IPS DF 6.9 (cell line): ENCODE data around the gene SLC48A1.

Experiments
- DNase-seq: peaks from one replicate; pipeline ENCODE4 v3.0.0-alpha.2; 2013; ENCODE audit warnings: low read depth, low spot score
- H3K27ac ChIP-seq: one replicate; pipeline ENCODE4 v1.5.1; 2013; ENCODE audit warnings: low read length, control low read depth
- H3K27me3 ChIP-seq: 2 replicates; pipeline ENCODE4 v1.6.1; 2013; ENCODE audit warnings: mild to moderate bottlenecking, low read length; ENCODE audit not compliant: control insufficient read depth, insufficient read depth
- H3K36me3 ChIP-seq: 2 replicates; pipeline ENCODE4 v1.6.1; 2013; ENCODE audit warnings: low read length; ENCODE audit not compliant: control insufficient read depth, insufficient read depth
- H3K4me1 ChIP-seq: 2 replicates; pipeline ENCODE4 v1.6.1; 2013; ENCODE audit warnings: low read length; ENCODE audit not compliant: control insufficient read depth, insufficient read depth
- H3K4me3 ChIP-seq: 2 replicates; pipeline ENCODE4 v1.5.1; 2013; ENCODE audit warnings: mild to moderate bottlenecking, low read length
- H3K9me3 ChIP-seq: 2 replicates; pipeline ENCODE4 v1.6.1; 2013; ENCODE audit warnings: low read length, inconsistent platforms; ENCODE audit not compliant: control insufficient read depth, insufficient read depth
- WGBS: extraction: QIAGEN DNeasy Blood & Tissue Kit; methylation state at CpG from one replicate; pipeline ENCODE4 v1.1.7; 2013; ENCODE audit warnings: mixed read lengths, missing lambda C conversion rate; ENCODE audit not compliant: insufficient read length, insufficient coverage; 5-methylcytosine and 5-hydroxymethylcytosine counted together

SLC48A1 gene

DNA sequence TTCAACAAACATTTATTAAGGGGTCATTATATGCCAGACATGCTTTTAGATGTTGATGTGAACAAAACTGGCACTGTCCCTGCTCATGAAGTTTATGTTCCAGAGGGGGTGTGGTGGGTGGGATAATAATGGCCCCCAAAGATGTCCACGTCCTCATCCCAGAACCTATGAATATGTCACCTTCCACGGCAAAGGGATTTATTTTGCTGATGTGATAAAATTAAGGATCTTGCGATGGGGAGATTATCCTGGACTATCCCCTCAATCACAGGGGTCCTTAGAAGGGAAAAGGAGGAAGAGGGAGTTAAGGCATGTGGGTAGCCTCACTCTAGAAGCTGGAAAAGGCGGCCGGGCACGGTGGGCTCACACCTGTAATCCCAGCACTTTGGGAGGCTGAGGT is 1.7 kb upstream of the SLC48A1 start:
- Histone ChIP-seq H3K9me3 (no peaks in the 10 kb centered on the region), H3K27ac (no peak overlapping the region), H3K27me3 (no peaks in the 10 kb centered on the region), H3K4me3 (no peak overlapping the region), H3K36me3 (no peaks in the 10 kb centered on the region), H3K4me1 (peaks cover 3% of the 10 kb centered on the region; the same call in 1 of the 2 replicates)
- DNase-seq, result no peak
- no CpG with 5 or more reads among the region's 6 CpGs for WGBS

DNA sequence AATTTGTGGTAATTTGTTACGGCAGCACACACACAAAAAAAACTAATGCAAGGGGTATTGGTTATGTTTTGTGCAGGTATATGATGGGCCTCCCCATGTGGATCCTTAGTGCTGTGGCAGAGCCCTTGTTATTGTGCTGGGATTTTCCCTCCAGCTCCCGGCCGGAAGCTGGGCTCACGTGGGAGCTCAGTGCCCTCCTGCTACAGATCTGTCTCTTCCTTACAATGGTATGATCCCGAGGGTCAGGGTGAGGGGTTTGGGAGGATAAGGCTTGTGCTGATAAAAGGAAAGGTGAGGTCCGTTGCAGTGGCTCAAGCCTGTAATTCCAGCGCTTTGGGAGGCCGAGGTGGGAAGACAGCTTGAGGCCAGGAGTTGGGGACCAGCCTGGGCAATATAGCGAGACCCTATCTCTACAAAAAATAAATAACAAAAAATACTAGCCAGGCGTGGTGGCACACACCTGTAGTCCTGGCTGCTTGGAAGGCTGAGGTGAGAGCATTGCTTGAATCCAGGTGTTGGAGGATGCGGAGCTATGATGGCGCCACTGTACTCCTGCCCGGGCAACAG is 861 bp upstream of the SLC48A1 start:
- Histone ChIP-seq H3K4me3 (no peak overlapping the region), H3K27ac (no peak overlapping the region), H3K36me3 (no peaks in the 10 kb centered on the region), H3K27me3 (no peaks in the 10 kb centered on the region), H3K4me1 (peaks cover 3% of the 10 kb centered on the region; the same call in 1 of the 2 replicates), H3K9me3 (no peaks in the 10 kb centered on the region)
- WGBS, result no CpG with 5 or more reads among the region's 13 CpGs
- no peak for DNase-seq

DNA sequence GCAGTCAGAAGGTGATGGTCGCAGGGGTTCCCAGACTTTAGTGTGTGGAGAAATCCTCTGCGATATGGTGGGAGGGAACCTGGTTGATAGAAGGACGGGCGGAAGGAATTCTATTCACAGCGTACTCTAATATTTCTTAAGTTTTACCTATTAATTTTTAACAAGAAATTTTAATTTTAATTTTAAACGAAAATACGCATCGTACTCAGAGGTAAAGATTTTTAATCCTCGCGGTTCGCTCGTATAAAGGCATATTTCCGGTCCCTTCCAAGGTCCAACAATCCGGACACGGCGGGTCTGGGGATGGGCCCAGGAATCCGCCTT is 338 bp upstream of the SLC48A1 start:
- Histone ChIP-seq H3K9me3 (no peaks in the 10 kb centered on the region), H3K4me1 (peaks cover 3% of the 10 kb centered on the region; the same call in 1 of the 2 replicates), H3K27ac (no peak overlapping the region), H3K36me3 (no peaks in the 10 kb centered on the region), H3K4me3 (no peak overlapping the region; the same call in 1 of the 2 replicates), H3K27me3 (no peaks in the 10 kb centered on the region)
- DNase-seq, result no peak
- WGBS, result no CpG with 5 or more reads among the region's 17 CpGs

DNA sequence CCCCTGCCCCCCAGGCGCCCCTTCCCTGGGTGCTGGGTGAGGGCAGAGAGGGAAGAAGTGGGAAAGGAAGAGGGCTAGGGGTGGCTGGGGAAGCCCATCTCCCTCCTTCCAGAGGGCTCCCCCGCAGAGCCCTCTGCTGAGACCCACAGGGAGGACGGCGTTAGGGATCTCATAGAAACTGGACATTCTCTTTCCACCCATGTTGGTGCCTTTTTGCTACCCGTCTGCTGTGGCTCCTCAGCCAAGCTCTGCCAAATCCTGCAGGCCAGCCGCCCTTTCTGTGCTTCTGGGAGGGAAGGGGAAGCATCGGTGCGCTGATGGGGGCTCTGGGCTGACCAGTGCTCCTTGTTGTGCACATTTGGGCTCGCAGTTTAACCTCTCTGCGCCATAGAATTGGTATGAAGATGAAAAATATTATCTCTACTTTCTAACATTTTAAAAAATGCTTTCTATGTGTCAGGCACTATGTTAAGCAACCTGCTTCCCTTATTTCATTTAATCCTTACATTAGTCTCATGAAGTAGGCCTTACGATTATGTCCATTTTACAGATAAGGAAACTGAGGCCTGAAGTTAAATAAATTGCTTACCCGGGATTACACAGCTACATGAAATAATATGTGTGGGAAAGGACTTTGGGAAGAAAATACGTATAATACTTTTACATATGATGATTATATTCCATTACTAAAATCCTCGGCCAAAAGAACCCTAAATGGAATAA is 981 bp downstream of the SLC48A1 start:
- Histone ChIP-seq H3K9me3 (no peaks in the 10 kb centered on the region), H3K4me3 (peak overlapping the region; percentile 43; the same call in 1 of the 2 replicates), H3K36me3 (no peaks in the 10 kb centered on the region), H3K4me1 (peaks cover 7% of the 10 kb centered on the region), H3K27me3 (no peaks in the 10 kb centered on the region), H3K27ac (no peak overlapping the region)
- DNase-seq, result no peak
- WGBS, result no CpG with 5 or more reads among the region's 14 CpGs

DNA sequence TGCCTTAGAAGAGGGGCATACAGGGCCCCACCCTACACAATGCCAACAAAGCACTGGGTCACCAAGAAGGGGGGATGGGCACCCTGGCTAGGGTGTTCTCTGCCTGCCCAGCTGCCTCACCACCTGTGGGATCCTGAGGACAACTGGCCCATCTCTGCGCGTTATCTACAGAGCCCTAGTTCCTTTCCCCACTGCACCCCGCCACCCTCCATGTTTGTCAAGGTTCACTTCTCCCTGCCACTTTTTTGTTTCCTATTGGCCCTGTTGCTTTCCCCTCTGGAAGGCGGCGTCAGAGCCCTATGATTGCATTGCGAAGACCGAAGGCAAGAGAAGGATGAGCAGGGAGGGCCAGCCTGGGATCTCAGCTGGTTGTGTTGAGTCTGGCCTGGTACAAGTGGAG is 1.6 kb downstream of the SLC48A1 start:
- Histone ChIP-seq H3K36me3 (no peaks in the 10 kb centered on the region), H3K27ac (no peak overlapping the region), H3K4me1 (peaks cover 7% of the 10 kb centered on the region), H3K4me3 (no peak overlapping the region), H3K9me3 (no peaks in the 10 kb centered on the region), H3K27me3 (no peaks in the 10 kb centered on the region)
- WGBS, result no CpG with 5 or more reads among the region's 7 CpGs
- no peak for DNase-seq

DNA sequence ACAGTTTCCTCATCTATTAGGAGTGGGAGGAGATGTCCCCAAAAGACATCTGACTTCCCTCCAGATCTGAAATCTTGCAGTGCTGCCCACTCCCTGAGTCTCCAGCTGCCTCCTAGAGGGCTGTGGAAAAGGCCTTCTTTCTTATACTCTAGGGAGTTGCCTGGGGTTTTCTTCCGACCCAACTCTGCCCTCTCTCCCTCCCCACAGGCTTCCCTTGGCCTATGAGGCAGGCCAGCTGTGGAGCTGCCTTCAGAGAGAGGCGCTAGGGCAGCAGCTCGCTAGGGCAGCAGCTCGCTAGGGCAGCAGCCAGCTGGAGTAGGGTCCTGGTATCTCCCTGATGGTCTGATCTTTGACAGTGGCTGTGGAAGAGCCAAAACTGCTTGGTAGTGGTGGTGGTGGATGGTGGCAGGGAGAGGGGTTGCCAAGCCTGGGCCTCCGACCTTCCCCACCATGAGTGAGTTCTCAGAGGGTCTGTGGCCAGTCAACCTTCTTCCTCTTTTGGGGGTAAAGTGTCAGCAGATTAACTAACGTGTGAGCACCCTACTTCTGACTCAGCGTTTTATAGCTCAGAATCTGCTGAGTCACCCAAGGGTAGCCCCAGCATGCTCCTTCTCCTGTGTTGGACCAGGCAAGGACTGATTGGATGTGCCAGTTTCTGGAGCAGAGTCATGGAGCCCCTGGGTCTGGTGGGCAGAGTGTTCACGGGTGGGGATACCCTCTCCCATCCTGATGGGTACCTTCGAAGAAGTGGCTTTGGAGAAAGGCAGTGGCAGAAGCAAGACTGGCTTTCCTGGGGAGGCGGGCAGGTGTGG is 2.3 kb downstream of the SLC48A1 start:
- H3K27ac ChIP-seq, result no peak overlapping the region

DNA sequence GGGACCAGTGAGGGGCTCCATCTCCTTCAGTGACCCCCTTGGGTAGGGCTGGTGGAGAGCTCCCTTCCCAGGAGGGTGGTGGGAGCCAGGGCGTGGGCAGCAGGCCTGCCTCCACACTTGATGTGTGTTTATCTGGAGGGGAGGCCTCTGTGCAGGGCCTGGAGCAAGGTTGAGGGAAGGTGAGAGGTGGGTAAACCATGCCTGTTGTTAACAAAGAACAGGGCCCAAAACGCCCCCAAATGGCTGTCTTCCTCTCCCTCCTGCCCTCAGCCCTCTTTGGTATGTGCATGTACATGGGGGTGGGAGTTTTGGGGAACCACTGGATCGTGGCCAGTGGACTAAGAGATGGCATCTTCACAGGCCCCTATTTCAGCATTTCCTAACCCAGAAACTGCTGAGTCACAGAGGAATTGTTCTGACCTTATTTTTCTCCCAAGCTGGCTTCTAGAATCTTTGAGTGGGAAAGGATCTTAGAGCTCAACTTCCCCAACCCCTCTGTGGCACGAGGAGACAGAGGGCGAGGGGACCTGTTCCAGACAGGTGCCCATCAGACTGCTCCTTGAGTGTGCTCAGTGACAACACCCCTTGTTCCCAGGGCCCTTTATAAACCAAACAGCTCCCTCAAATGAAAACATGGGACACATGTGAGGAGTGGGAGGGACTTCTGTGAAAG is 3.6 kb downstream of the SLC48A1 start:
- Histone ChIP-seq H3K27ac (no peak overlapping the region), H3K4me3 (no peak overlapping the region), H3K27me3 (no peaks in the 10 kb centered on the region), H3K36me3 (no peaks in the 10 kb centered on the region), H3K4me1 (peaks cover 7% of the 10 kb centered on the region), H3K9me3 (no peaks in the 10 kb centered on the region)
- no CpG with 5 or more reads among the region's 5 CpGs for WGBS
- DNase-seq, result no peak

More for the DNA sequence above, 2.3 kb downstream of the SLC48A1 start:
- DNase-seq, result no peak
- Histone ChIP-seq H3K4me1 (peaks cover 7% of the 10 kb centered on the region), H3K4me3 (no peak overlapping the region), H3K27me3 (no peaks in the 10 kb centered on the region), H3K9me3 (no peaks in the 10 kb centered on the region), H3K36me3 (no peaks in the 10 kb centered on the region)
- no CpG with 5 or more reads among the region's 10 CpGs for WGBS

DNA sequence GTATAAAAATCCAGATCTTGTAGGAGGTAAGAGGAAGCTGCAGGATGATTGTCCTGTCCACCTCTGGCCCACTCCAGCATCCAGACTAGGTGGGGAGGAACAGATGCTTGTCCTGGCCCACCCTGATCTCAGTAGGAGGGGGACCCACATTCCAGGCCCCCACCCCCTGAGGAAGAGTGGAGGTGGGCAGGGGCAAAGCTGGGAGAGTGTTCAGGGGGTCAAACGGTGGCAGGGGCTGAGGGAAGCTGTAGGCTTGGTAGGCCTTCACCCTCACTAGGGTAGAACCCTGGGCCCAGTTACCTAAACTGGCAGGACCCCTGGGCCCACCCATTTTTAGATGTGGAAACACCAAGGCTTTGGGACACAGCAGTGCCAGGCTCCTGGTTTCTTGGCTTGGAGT is 4.1 kb downstream of the SLC48A1 start:
- no peaks in the 10 kb centered on the region for H3K9me3 ChIP-seq
- H3K4me1 ChIP-seq, result peaks cover 7% of the 10 kb centered on the region
- H3K36me3 ChIP-seq, result no peaks in the 10 kb centered on the region
- no CpG with 5 or more reads among the region's 1 CpG for WGBS
- H3K27ac ChIP-seq, result no peak overlapping the region
- no peak overlapping the region for H3K4me3 ChIP-seq
- DNase-seq, result no peak
- no peaks in the 10 kb centered on the region for H3K27me3 ChIP-seq

DNA sequence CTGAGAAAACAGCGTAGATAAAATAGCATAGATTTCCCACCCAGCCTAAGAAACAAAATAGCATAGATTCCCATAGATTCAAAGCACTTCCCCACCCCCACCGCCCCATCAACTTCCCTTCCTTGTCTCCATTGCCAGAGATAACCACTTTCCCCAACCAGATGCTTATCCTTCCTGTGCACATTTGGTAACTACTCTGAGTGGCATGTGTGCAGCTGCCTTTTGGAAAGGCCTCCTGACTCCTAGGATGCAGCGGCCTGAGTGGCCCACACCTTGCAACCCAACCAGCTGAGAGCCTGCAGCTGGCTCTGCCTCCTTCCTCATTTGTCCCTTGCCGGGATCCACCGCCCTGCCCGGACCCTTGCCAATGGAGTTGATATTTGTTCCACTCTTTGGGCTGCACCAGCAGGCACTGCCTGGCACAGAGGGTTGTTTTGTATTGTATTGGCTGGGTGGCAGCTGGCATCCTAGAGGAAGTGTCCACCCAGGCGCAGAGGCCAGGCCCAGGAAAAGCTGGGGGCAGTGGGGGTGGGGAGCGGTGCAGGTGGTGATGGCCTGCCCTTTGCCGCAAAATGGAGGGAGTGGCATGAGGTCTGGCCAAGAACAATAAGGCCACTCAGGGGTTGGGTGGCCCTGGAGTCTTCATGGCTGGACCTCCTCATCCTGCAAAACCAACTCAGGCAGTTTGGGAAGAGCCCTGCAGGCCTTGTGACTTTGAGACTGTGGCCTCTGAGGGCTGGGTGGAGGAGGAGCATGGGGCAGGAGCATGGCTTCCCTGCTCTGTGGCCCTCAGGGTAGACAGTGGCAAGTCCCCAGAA is 4.9 kb downstream of the SLC48A1 start:
- 0 out of 2 replicates have a peak, but pooled peaks cover 2% of the 10 kb centered on the region for H3K36me3 ChIP-seq
- H3K27me3 ChIP-seq, result no peaks in the 10 kb centered on the region
- DNase-seq, result no peak
- no peak overlapping the region for H3K4me3 ChIP-seq
- no CpG with 5 or more reads among the region's 9 CpGs for WGBS
- H3K27ac ChIP-seq, result no peak overlapping the region
- no peaks in the 10 kb centered on the region for H3K9me3 ChIP-seq
- peaks cover 7% of the 10 kb centered on the region for H3K4me1 ChIP-seq
